Kidney (tissue), 14 donors: Measurements from ENCODE around the gene ZNF497. TPM values are rescaled to one million over a fixed set of nuclear protein-coding genes. Genes with fewer than 3 reads are reported as not detected.

ENCODE experiments used
- DNase-seq, 5 donors: peaks; one replicate each; pipeline ENCODE4 v3.0.0-alpha.2; 2013 to 2020
- FAIRE-seq: peaks from 2 replicates; lab custom pipeline; 2012; peaks lifted over from hg19 to GRCh38; lab: Jason Lieb, UNC
- H3K27ac ChIP-seq, 2 donors: one replicate each; pipeline ENCODE4 v1.7.0; 2013; ENCODE audit warnings: low read depth in 2 of 2, low read length in 2 of 2, inconsistent platforms in 1 of 2
- H3K27me3 ChIP-seq: one replicate; pipeline ENCODE4 v1.7.1; 2013; ENCODE audit warnings: low read length, inconsistent platforms; ENCODE audit not compliant: control insufficient read depth, insufficient read depth
- H3K36me3 ChIP-seq, 3 donors: one replicate each; pipeline versions ENCODE4 v1.7.0 to v1.7.1; 2013; ENCODE audit warnings: low read length in 3 of 3, control low read depth in 1 of 3, inconsistent platforms in 1 of 3; ENCODE audit not compliant: insufficient read depth in 3 of 3, control insufficient read depth in 2 of 3
- H3K4me1 ChIP-seq, 3 donors: one replicate each; pipeline versions ENCODE4 v1.7.0 to v1.7.1; 2013; ENCODE audit warnings: low read length in 3 of 3, inconsistent platforms in 1 of 3, low read depth in 1 of 3; ENCODE audit not compliant: control insufficient read depth in 2 of 3, insufficient read depth in 2 of 3
- H3K4me3 ChIP-seq, 3 donors: one replicate each; pipeline versions ENCODE4 v1.7.0 to v1.8.1; 2013; ENCODE audit warnings: low read length in 3 of 3, control low read depth in 1 of 3, inconsistent platforms in 1 of 3
- H3K9ac ChIP-seq, 3 donors: one replicate each; pipeline versions ENCODE4 v1.7.0 to v1.7.1; 2013; ENCODE audit warnings: low read length in 3 of 3, control low read depth in 1 of 3, inconsistent platforms in 1 of 3
- H3K9me3 ChIP-seq, 3 donors: one replicate each; pipeline versions ENCODE4 v1.7.0 to v1.7.1; 2013; ENCODE audit warnings: low read length in 3 of 3, control low read depth in 1 of 3, inconsistent platforms in 1 of 3; ENCODE audit not compliant: control insufficient read depth in 2 of 3, insufficient read depth in 1 of 3
- intact Hi-C: fragments of 100-400 bp; cut with DNase I; formaldehyde crosslinking; loops from one replicate; pipeline ENCODE4 v1.11.1; 2022
- polyA plus RNA-seq: library from polyadenylated mRNA; stranded (reverse); fragments of 350-450 nt; fragmentation: Illumina TruSeq; extraction: RNeasy Lipid Tissue Mini Kit (QIAGEN cat#74804); gene quantifications from one replicate; pipeline ENCODE4 v1.2.3, GENCODE V29; 2014; ENCODE audit warnings: low read depth, low replicate concordance; ENCODE audit not compliant: insufficient read depth
- total RNA-seq: library from RNA; stranded (reverse); fragmentation: NEBNext Ultra II Directional; extraction: Animal tissue kit (Norgen Biotek cat#: 25700); gene quantifications from one replicate; pipeline ENCODE4 v1.2.1, GENCODE V29; 2021
- TF ChIP-seq, protein P1 (sequence below): IDR thresholded peaks from 3 replicates; pipeline ENCODE4 v1.5.1; 2012; ENCODE audit warnings: mild to moderate bottlenecking, moderate library complexity, borderline replicate concordance; ENCODE audit not compliant: insufficient read depth; ENCODE audit errors: extremely low read depth
- donor health status: control.
- donor health status: control.
- donor health status: control.
- donor health status: control.
- donor health status: control.
- donor health status: DM: yes; HTN: yes; CAD: no.
- donor health status: Normal renal cell carcinoma (clear cell type).

Gene ZNF497
- total and polyA plus RNA-seq, 2 donors from 2014 or later, result 1.7 to 5.0 TPM

DNA sequence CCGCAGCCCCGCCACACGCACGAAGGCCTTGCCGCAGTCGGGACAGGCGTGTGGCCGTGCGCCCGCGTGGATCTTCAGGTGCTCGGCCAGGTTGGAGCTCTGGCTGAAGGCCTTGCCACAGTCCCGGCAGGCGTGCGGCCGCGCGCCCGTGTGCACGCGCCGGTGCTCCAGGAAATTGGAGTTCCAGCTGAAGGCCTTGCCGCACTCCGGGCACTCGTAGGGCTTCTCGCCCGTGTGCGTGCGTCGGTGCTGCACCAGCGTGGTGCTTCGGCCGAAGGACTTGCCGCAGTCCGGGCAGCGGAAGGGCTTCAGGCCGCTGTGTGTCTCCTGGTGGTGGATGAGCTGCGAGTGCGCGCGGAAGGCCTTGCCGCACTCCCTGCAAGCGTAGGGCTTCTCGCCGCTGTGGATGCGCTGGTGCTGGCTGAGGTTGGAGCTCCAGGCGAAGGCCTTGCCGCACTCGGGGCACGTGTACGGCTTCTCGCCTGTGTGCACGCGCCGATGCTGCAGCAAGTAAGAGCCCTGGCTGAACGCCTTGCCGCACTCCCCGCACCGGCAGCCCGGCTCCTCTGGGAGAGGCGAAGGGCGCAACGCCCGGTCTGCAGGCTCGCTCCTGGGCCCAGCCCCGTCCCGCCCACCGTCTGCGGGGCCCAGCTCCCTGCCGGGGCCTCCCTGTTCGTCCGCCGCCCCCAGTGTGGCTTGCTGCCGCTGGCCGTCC, 5.6 kb downstream of the ZNF497 start:
- H3K36me3 ChIP-seq, result no peaks in the 10 kb centered on the region
- H3K4me3 ChIP-seq, result peak overlapping the region in 2 of 3 donors; percentile 16 to 44
- H3K9me3 ChIP-seq, result no peaks in the 10 kb centered on the region
- intact Hi-C loops, result no loop called here
- peaks cover 3% of the 10 kb centered on the region for H3K27me3 ChIP-seq
- H3K27ac ChIP-seq, result no peak overlapping the region
- H3K9ac ChIP-seq, result no peak overlapping the region
- TF ChIP-seq, protein P1, sequence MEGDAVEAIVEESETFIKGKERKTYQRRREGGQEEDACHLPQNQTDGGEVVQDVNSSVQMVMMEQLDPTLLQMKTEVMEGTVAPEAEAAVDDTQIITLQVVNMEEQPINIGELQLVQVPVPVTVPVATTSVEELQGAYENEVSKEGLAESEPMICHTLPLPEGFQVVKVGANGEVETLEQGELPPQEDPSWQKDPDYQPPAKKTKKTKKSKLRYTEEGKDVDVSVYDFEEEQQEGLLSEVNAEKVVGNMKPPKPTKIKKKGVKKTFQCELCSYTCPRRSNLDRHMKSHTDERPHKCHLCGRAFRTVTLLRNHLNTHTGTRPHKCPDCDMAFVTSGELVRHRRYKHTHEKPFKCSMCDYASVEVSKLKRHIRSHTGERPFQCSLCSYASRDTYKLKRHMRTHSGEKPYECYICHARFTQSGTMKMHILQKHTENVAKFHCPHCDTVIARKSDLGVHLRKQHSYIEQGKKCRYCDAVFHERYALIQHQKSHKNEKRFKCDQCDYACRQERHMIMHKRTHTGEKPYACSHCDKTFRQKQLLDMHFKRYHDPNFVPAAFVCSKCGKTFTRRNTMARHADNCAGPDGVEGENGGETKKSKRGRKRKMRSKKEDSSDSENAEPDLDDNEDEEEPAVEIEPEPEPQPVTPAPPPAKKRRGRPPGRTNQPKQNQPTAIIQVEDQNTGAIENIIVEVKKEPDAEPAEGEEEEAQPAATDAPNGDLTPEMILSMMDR, result no peak
- H3K4me1 ChIP-seq, result peaks cover 0 to 4% (median 0%) of the 10 kb centered on the region in 3 donors
- DNase-seq (peak; percentile 47 to 75 (median 60)), FAIRE-seq (no peak)

DNA sequence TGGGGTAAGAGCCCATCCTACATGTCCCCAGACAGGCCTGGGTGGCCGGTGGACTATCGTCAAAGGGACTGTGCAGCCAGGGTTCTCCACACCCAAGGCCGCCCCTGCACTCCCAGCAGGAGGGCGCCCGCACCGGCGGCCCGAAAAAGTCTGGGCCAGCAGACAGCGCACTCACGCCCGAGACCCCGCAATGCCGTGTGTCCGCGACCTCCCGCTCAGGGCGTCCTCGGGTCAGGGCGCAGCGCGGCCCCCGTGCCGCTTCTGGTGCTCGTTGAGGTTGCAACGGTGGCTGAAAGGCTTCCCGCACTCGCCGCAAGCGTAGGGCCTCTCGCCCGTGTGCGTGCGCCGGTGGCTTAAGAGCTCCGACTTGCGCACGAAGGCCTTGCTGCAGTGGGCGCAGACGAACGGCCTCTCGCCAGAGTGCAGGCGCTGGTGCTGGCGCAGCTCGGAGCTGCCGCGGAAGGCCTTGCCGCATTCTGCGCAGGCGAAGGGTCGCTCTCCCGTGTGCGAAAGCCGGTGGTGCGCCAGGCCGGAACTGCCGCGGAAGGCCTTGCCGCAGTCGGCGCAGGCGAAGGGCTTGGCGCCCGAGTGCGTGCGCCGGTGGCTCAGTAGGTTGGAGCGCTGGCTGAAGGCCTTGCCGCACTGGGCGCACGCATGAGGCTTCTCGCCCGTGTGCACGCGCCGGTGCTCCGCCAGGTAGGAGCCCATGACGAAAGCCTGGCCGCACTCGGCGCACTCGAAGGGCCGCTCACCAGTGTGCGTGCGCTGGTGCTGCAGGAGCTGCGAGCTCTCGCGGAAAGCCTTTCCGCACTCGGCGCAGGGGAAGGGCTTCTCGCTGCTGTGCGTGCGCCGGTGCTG, 6.4 kb downstream of the ZNF497 start:
- H3K27ac ChIP-seq, result no peak overlapping the region
- no peak for FAIRE-seq
- no peaks in the 10 kb centered on the region for H3K9me3 ChIP-seq
- H3K9ac ChIP-seq, result no peak overlapping the region
- peak in 4 of 5 donors; percentile 55 to 79 (median 71) for DNase-seq
- TF ChIP-seq, protein P1, result no peak
- peak overlapping the region in 2 of 3 donors; percentile 16 to 44 for H3K4me3 ChIP-seq
- no peaks in the 10 kb centered on the region for H3K36me3 ChIP-seq
- intact Hi-C loops, result no loop called here
- peaks cover 3% of the 10 kb centered on the region for H3K27me3 ChIP-seq
- H3K4me1 ChIP-seq, result peaks cover 0 to 4% (median 0%) of the 10 kb centered on the region in 3 donors

DNA sequence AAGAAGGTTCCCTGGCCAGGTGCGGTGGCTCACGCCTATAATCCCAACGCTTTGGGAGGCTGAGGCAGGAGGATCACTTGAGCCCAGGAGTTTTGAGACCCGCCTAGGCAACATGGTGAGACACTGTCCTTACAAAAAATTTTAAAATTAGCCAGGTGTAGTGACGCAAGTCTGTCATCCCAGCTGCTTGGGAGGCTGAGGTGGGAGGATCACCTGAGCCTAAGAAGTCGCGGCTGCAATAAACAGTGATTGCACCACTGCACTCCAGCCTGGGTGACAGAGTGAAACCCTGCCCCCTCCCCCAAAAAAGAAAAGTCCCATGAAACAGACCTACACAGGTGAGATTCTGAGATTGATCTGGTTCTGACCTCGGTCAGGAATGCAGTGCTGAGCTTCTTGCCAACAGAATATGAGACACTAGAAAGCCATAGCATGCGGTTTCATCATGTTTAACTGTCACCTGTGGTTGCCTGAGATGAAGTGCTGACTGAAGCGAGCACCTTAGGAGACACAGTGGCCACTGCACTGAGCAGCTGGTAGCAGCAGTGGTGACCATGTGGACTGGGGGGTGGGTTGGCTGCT, 7.2 kb downstream of the ZNF497 start:
- DNase-seq (peak in 1 of 5 donors; percentile 26), FAIRE-seq (no peak)
- TF ChIP-seq, protein P1, result no peak
- Histone ChIP-seq H3K27ac (no peak overlapping the region), H3K4me1 (peaks cover 0 to 8% (median 0%) of the 10 kb centered on the region in 3 donors), H3K9ac (no peak overlapping the region), H3K36me3 (no peaks in the 10 kb centered on the region), H3K4me3 (no peak overlapping the region), H3K9me3 (no peaks in the 10 kb centered on the region), H3K27me3 (peaks cover 3% of the 10 kb centered on the region)
- intact Hi-C loops, result no loop called here
